ENCODE results near the gene ALDH1B1.

The ALDH1B1 gene

GRCh38 chr9:38418366-38418765, 25.9 kb downstream of the ALDH1B1 start:
- DNase-seq (ENCODE audit: extremely low read depth, low read depth), result no peak
- TF ChIP-seq CTCF (IDR thresholded peaks at IDR 0.05; ENCODE audit: low read depth, low read length), result no peak

GRCh38 chr9:38419181-38419580, 26.7 kb downstream of the ALDH1B1 start:
- no peak for DNase-seq (ENCODE audit: extremely low read depth, low read depth)
- no peak for TF ChIP-seq CTCF (IDR thresholded peaks at IDR 0.05; ENCODE audit: low read depth, low read length)

GRCh38 chr9:38421498-38422211, 29.2 kb downstream of the ALDH1B1 start:
- TF ChIP-seq CTCF (IDR thresholded peaks at IDR 0.05; ENCODE audit: low read depth, low read length), result no peak
- DNase-seq (ENCODE audit: extremely low read depth, low read depth), result no peak

- no peak for DNase-seq (ENCODE audit: extremely low read depth, low read depth)
- no peak for TF ChIP-seq CTCF (IDR thresholded peaks at IDR 0.05; ENCODE audit: low read depth, low read length)
Observed at GRCh38 chr9:38422555-38423260, 30.2 kb downstream of the ALDH1B1 start.

- no peak for TF ChIP-seq CTCF (IDR thresholded peaks at IDR 0.05; ENCODE audit: low read depth, low read length)
- no peak for DNase-seq (ENCODE audit: extremely low read depth, low read depth)
Observed at GRCh38 chr9:38423273-38423972, 30.9 kb downstream of the ALDH1B1 start.

- DNase-seq (ENCODE audit: extremely low read depth, low read depth), result no peak
- no peak for TF ChIP-seq CTCF (IDR thresholded peaks at IDR 0.05; ENCODE audit: low read depth, low read length)
Observed at GRCh38 chr9:38423973-38424843, 31.7 kb downstream of the ALDH1B1 start, which contains the start of gene IGFBPL1. Gene IGFBPL1 (minus strand): TSS chr9:38424454. CDS start chr9:38424424, 30 bp downstream.
